ENCODE measurements around the gene ERC2.

ERC2 gene

GRCh38 chr3:56257826-56258225 lies 210.4 kb downstream of the ERC2 start:
- no peak for DNase-seq (ENCODE audit: low read depth in 1 of 2, low spot score in 1 of 2)

GRCh38 chr3:56254835-56255234 lies 213.4 kb downstream of the ERC2 start:
- no peak for DNase-seq (ENCODE audit: low read depth in 1 of 2, low spot score in 1 of 2)

DNA sequence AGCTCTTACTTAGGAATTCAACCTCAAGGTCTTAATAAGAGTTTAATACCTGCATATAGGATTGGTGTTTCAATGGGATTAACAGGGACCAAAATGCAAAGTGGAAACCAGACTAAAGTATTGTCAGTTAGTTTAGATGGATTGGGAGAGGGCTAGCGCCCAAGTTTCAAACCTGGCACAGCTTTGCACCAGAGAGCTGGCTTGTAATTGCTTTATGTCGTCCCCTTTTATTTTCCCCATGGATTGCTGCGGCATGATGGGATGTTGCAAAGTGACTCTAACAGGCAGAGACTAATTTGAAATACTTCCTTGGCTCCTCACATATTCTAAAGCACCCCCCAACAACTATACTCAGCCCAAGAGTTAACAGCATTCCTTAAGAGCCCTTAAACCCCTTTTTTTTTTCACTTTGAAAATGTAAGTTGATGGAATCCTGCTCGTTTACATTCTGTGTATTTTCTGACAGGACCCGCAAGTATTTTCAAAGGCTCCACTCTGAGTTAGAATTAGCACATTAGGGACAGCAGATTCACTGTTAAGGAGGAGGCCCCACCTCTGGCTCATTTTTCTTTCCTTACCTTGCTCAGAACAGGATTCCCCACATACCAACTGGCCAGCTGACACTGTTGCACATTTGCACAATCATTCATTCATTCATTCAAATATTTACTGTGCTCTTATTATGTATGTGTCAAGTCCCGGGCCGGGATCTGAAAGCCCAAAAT lies 214.2 kb downstream of the ERC2 start:
- DNase-seq (ENCODE audit: low read depth in 1 of 2, low spot score in 1 of 2): no peak

DNA sequence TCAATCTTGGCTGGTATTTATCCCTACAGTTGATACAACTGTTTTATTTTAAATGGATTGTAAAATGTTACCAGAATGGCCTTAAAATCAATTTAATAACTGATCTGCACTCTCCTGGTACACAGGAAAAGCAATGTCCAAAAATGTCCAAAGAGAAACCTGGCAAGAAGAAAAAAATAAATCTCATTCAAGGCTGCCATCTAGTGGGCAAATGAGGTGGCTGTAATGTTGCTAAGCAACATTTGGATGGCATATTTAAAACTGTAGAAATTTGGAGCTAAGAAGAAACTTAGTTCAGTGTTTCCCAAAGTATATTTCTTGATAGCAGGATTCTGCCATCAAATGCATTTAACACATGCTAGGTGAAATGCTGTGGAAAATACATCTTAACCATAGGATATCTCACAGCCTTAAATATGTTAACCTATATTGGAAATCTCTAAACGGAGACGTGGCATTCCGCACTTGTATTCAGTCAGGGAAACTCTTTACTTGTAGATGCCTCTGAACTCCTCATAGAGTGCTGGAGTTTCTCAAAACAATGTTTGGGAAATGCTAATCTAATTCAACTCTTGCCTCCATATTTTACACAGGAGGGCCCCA lies 216.8 kb downstream of the ERC2 start:
- DNase-seq (ENCODE audit: low read depth in 1 of 2, low spot score in 1 of 2): no peak

- no peak for DNase-seq (ENCODE audit: low read depth in 1 of 2, low spot score in 1 of 2)
Measured at GRCh38 chr3:56248021-56248420, 220.2 kb downstream of the ERC2 start.

DNA sequence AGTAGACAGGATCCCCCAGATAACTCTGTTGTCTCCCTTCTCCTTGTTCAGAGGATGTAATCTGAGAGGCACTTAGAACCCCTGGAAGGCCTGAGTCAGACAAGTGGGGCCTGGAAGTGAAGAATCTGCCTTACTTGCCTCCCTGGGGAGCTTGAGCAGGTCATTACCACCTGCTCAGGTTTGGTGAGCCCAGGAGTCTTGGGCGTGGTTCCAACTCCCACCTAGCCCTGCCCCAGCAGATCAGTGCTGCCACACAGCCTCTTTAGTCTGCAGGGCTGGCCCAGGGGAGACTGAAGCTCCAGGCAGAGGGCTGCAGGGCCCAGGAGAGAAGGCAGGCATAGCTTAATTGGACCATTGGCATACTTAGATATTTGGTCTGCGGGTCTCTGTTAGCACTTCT lies 230.0 kb downstream of the ERC2 start:
- no peak for DNase-seq (ENCODE audit: low read depth in 1 of 2, low spot score in 1 of 2)

- no peak for DNase-seq (ENCODE audit: low read depth in 1 of 2, low spot score in 1 of 2)
Measured at GRCh38 chr3:56233742-56234141, 234.5 kb downstream of the ERC2 start.

DNA sequence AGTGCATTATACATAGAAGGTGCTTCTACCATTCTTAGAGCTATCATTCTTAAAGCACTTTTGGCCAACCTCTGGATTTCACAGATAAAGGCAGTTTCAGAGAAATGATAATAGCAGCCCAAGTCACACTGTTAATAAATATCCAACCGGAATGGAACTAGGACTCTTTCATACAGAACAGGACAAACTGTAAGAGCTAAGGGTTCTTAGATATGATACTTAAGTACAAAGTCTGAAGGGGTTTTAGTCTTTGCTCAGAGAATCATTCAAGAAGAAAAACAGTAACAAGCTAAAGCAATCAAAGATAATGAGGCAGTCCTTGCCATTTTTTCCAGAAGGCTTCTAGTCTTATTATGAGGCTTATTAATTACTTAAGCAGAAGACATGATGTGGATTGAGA lies 239.0 kb downstream of the ERC2 start:
- DNase-seq (ENCODE audit: low read depth in 1 of 2, low spot score in 1 of 2): no peak

DNA sequence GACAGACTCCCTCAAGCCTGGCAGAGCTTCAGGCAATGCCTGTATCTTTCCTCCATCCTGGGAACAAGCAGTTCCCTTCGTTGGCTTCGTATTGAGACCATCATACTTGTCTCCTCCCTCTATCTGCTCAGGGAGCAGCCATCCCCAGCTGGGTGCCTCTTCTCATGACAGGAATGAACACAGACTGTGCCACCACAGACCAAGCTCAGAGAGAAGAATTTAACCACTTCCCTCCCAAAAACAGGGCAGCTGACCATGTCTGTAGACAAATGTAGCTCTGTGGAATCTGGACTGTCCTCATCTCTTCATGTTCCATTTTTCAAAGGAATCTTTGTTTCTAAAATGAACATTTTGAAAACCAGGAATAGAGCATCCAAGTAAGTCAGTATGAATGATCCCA lies 245.4 kb downstream of the ERC2 start:
- DNase-seq (ENCODE audit: low read depth in 1 of 2, low spot score in 1 of 2): no peak

- DNase-seq (ENCODE audit: low read depth in 1 of 2, low spot score in 1 of 2): no peak
Measured at GRCh38 chr3:56219894-56220805, 248.1 kb downstream of the ERC2 start.

GRCh38 chr3:56209982-56210751 lies 258.1 kb downstream of the ERC2 start:
- DNase-seq (ENCODE audit: low read depth in 1 of 2, low spot score in 1 of 2): no peak

- no peak for DNase-seq (ENCODE audit: low read depth in 1 of 2, low spot score in 1 of 2)
Measured at GRCh38 chr3:56207922-56208321, 260.3 kb downstream of the ERC2 start.

DNA sequence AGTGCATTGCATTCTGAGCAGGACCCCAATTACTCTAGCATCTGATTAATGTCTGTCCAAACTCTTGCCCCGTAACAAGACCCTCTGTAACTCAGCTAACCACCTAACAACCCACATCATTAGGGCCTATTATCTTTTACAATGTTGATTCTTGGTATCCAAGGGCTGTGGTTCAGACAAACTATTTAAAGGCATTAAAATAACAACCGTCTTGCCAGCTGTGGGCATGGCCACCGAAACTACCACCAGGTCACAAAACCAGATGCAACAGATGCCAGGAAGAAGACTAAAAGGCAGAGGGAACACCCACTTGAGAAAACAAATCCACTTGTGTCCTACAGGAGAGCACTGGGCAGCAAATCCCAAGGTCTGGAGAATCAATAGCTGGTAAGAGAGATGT lies 262.9 kb downstream of the ERC2 start:
- no peak for DNase-seq (ENCODE audit: low read depth in 1 of 2, low spot score in 1 of 2)

DNA sequence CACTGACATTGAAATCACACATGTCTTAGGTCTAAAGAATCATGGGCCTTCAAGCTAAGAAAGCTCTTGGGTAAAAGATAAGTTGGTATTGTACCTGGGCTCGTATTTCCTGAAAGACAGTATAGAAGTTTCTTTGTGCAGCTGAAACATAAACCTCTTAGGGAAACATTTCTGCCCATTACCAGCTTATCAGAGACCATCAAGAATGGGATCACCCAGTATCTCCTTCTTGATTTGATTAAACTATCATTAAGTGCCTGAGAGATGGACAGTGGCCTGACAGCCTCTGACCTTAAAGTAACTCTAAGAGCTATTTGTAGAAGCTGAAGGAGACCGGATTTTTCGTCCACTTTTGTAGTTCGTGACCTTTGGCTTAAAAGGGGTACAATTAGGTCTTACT lies 265.3 kb downstream of the ERC2 start:
- no peak for DNase-seq (ENCODE audit: low read depth in 1 of 2, low spot score in 1 of 2)

- DNase-seq (ENCODE audit: low read depth in 1 of 2, low spot score in 1 of 2): no peak
Measured at GRCh38 chr3:56201407-56201806, 266.9 kb downstream of the ERC2 start.

DNA sequence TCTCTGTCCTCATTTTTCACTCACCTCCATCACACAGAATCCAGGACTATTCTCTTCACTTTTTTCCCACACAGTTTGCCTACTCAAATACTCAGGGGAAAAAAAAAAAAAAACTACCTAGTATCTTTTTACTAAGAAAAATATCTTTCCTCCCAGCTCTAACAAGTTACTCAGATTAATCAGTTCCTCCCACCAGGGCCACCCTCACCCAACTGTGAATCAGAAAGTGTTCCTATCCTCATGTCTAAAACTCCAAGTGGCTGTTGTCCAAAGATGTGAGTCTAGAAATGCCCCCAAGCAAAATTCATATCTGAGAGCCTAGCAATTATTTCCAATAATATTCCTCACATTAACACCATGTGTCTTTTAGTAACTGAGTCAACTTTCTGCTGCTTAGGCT lies 268.0 kb downstream of the ERC2 start:
- no peak for DNase-seq (ENCODE audit: low read depth in 1 of 2, low spot score in 1 of 2)

- DNase-seq (ENCODE audit: low read depth in 1 of 2, low spot score in 1 of 2): no peak
Measured at GRCh38 chr3:56197991-56198390, 270.3 kb downstream of the ERC2 start.

DNA sequence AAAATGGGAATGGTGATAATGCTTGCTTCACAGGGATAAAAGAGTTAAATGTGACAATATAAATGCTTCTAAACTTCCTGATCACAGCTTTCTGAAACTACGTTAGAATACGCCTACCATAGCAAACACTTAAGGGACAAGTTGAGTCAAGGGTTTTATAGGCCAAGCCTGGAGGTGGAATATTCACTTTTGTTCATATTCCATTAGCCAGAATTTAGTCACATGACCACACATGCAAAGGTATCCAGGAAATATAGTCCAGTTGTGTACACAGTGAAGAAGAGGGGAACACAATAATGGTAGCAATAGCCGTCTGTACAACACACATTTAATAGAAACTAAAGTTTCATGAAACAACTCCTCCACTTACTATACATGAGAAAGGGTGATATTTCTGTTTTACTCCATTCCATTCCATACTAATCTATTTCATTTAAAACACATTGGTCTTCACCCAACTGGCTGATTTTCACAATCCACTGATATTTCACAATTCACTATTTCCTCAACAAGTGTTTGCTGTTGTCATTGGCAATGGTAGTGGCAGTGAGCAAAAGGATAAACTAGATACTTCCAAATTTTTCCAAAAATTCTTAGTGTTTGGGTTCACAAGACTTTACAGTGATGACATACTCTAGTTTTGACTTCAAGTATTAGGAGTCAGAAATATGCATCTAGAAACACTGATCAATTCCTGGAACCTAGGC lies 270.9 kb downstream of the ERC2 start:
- DNase-seq (ENCODE audit: low read depth in 1 of 2, low spot score in 1 of 2): no peak

DNA sequence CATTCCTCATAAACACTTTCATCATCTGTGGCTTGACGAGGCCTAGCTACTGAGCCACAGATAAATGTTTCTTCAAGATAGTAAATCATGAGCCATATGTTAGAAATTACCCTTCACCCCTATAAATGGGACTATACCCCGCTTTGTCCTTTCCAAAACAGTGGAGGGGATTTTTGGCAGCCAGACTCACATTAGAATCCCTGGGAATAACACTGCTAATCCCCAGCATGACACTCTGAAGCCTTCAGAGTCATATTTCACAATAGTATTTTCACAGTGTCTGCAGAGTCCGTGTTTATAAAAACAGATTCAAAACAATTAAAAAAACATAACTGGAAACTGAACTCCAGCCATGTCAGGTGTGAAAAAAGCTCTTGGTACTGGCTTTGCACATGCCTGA lies 271.6 kb downstream of the ERC2 start:
- DNase-seq (ENCODE audit: low read depth in 1 of 2, low spot score in 1 of 2): no peak

- no peak for DNase-seq (ENCODE audit: low read depth in 1 of 2, low spot score in 1 of 2)
Measured at GRCh38 chr3:56193519-56193918, 274.7 kb downstream of the ERC2 start.

DNA sequence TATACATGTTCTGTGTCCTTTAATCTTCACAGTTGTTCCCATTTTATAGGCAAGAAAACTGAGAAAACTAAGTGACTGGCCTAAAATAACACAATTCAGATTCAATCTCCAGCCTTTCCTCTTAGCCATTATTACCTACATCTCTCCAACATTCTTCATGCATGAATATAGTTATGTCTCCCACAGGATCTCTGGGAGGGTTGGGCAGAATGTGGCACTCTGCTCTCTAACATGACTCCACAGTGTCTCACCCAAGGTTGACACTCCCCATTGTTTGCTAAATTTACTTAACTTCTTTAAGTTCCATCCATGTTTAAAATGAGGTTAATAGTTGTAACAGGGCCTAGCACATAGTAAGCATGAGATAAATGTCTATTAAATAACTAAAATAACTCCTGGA lies 276.3 kb downstream of the ERC2 start:
- no peak for DNase-seq (ENCODE audit: low read depth in 1 of 2, low spot score in 1 of 2)
